Peyer's patch (tissue), 4 donors: ENCODE results near the gene EPB41L4A. TPM values are rescaled to one million over a fixed set of nuclear protein-coding genes. Genes with fewer than 3 reads are reported as not detected.

ENCODE experiments used
- DNase-seq, 3 donors: peaks; one replicate each; pipeline ENCODE4 v3.0.0-alpha.2; 2017 to 2019
- H3K27ac ChIP-seq, 4 donors: fragments of 200-600 bp; sonication (generic); one replicate each; pipeline ENCODE4 v1.5.1; 2016 to 2019
- H3K27me3 ChIP-seq, 2 donors: fragments of 200-600 bp; sonication (generic); one replicate each; pipeline ENCODE4 v1.5.1; 2019
- H3K36me3 ChIP-seq, 3 donors: fragments of 200-600 bp; sonication (generic); one replicate each; pipeline ENCODE4 v1.5.1; 2016 to 2019
- H3K4me1 ChIP-seq, 4 donors: fragments of 200-600 bp; sonication (generic); one replicate each; pipeline ENCODE4 v1.5.1; 2016 to 2019
- H3K4me3 ChIP-seq, 4 donors: fragments of 200-600 bp; sonication (generic); 1 replicate in 3 of 4; 2 replicates in 1 of 4; pipeline ENCODE4 v1.5.1; 2016 to 2019; ENCODE audit warnings: mild to moderate bottlenecking in 1 of 4
- H3K9me3 ChIP-seq, 4 donors: fragments of 200-600 bp; sonication (generic); one replicate each; pipeline ENCODE4 v1.5.1; 2016 to 2019; ENCODE audit warnings: mild to moderate bottlenecking in 1 of 4
- CTCF ChIP-seq, 6 experiments: fragments of 450-650 bp in 4 of 6; fragments of 200-600 bp in 2 of 6; sonication (generic) in 1 of 6; IDR thresholded peaks; one replicate each; pipeline ENCODE4 v1.5.1; 2017 to 2019; ENCODE audit warnings: antibody characterized with exemption in 6 of 6, mild to moderate bottlenecking in 3 of 6, moderate library complexity in 1 of 6
- POLR2A ChIP-seq, 2 donors: fragments of 450-650 bp; IDR thresholded peaks; one replicate each; pipeline ENCODE4 v1.5.1; 2017; ENCODE audit warnings: antibody characterized with exemption in 2 of 2, mild to moderate bottlenecking in 2 of 2, moderate library complexity in 2 of 2
- total RNA-seq, 4 donors: library from RNA; depleted of rRNA; stranded (reverse); fragments of >200 nt; gene quantifications; one replicate each; pipeline ENCODE4 v1.1.0, GENCODE V29; 2016

The EPB41L4A gene
- total RNA-seq, 4 donors from 2014 or later: 3.3 to 28.9 (median 9.0) TPM

DNA sequence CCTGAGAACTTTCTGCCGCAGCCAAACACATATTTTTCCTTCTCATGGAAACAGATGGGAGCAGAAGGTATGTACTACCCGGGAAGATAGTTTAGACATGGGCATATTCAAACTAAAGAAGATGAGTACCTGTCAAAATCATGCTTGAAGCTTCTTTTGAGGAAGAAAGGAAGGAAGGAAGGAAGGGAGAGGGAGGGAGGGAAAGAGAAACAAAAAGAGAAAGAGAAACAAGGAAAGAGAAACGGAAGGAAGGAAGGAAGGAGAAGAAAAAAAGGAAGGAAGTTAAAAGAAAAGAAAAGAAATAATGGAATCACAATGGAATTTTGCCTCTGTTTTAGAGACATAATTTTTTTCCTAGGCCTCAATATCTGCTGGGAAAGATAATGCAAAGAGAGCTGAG lies 34.6 kb downstream of the EPB41L4A start:
- no peaks in the 10 kb centered on the region for H3K27me3 ChIP-seq
- H3K36me3 ChIP-seq: no peaks in the 10 kb centered on the region
- H3K4me3 ChIP-seq: no peak overlapping the region
- no peak for TF ChIP-seq CTCF (IDR thresholded peaks at IDR 0.05)
- TF ChIP-seq POLR2A (IDR thresholded peaks at IDR 0.05): no peak
- H3K9me3 ChIP-seq: no peaks in the 10 kb centered on the region
- H3K27ac ChIP-seq: no peak overlapping the region
- H3K4me1 ChIP-seq: no peaks in the 10 kb centered on the region
- DNase-seq: no peak

- Histone ChIP-seq H3K36me3 (no peaks in the 10 kb centered on the region), H3K4me1 (no peaks in the 10 kb centered on the region), H3K9me3 (no peaks in the 10 kb centered on the region), H3K4me3 (no peak overlapping the region), H3K27me3 (no peaks in the 10 kb centered on the region), H3K27ac (no peak overlapping the region)
- no peak for DNase-seq
- TF ChIP-seq CTCF (IDR thresholded peaks at IDR 0.05) (no peak), POLR2A (IDR thresholded peaks at IDR 0.05) (no peak)
Observed at GRCh38 chr5:112382886-112383285, 36.2 kb downstream of the EPB41L4A start.

GRCh38 chr5:112381521-112381920 lies 37.6 kb downstream of the EPB41L4A start:
- Histone ChIP-seq H3K27me3 (no peaks in the 10 kb centered on the region), H3K27ac (no peak overlapping the region), H3K4me1 (no peaks in the 10 kb centered on the region), H3K36me3 (no peaks in the 10 kb centered on the region), H3K4me3 (no peak overlapping the region), H3K9me3 (no peaks in the 10 kb centered on the region)
- DNase-seq: no peak
- TF ChIP-seq POLR2A (IDR thresholded peaks at IDR 0.05) (no peak), CTCF (IDR thresholded peaks at IDR 0.05) (no peak)

- TF ChIP-seq POLR2A (IDR thresholded peaks at IDR 0.05): no peak
- no peak for TF ChIP-seq CTCF (IDR thresholded peaks at IDR 0.05)
- Histone ChIP-seq H3K27me3 (no peaks in the 10 kb centered on the region), H3K27ac (no peak overlapping the region), H3K36me3 (no peaks in the 10 kb centered on the region), H3K4me1 (no peaks in the 10 kb centered on the region), H3K9me3 (no peaks in the 10 kb centered on the region), H3K4me3 (no peak overlapping the region)
- no peak for DNase-seq
Observed at GRCh38 chr5:112379542-112380325, 39.3 kb downstream of the EPB41L4A start.

DNA sequence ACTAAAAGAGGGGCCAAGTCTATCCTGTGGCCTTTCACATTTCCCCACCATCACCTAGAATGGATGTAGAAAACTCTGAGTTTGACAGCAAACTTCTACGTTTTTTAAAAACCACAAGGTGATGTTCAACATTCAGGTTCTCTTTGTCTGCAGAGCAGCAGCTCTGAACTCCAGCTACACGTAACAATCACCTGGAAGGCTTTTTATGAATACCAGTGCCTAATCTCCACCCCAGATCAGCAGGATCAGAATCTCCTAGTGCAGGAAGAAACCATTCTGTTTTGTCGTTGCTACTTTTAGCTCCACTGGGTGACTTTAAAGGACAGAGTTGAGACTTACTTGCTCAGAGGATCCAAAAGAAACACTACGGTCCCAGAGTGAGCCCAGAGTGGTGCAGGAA lies 44.3 kb downstream of the EPB41L4A start:
- no peak for DNase-seq
- Histone ChIP-seq H3K27me3 (no peaks in the 10 kb centered on the region), H3K4me1 (no peaks in the 10 kb centered on the region), H3K27ac (no peak overlapping the region), H3K4me3 (no peak overlapping the region), H3K36me3 (no peaks in the 10 kb centered on the region), H3K9me3 (no peaks in the 10 kb centered on the region)
- TF ChIP-seq CTCF (IDR thresholded peaks at IDR 0.05) (no peak), POLR2A (IDR thresholded peaks at IDR 0.05) (no peak)
